ENCODE data around the gene SDR39U1.

- TF ChIP-seq EZH2 (IDR thresholded peaks at IDR 0.05) (no peak), POLR2AphosphoS5 (IDR thresholded peaks at IDR 0.05; ENCODE audit: borderline replicate concordance, low read depth, low read length) (no peak)
Measured at GRCh38 chr14:24414077-24414476, 28.5 kb downstream of the SDR39U1 start.
